NCI-H1694 treated with DMSO at 0.1 percent for 48 hours (cell line): ENCODE data around the gene FBRSL1.
"Not testable (repeated sequence)": the region's sequence is repeated elsewhere in the genome, so short reads cannot be mapped to it uniquely, and the experiment has no call there.

Experiments used
- DNase-seq: peaks from one replicate; lab custom pipeline; 2025; lab: John Stamatoyannopoulos, UW

Gene FBRSL1

DNA sequence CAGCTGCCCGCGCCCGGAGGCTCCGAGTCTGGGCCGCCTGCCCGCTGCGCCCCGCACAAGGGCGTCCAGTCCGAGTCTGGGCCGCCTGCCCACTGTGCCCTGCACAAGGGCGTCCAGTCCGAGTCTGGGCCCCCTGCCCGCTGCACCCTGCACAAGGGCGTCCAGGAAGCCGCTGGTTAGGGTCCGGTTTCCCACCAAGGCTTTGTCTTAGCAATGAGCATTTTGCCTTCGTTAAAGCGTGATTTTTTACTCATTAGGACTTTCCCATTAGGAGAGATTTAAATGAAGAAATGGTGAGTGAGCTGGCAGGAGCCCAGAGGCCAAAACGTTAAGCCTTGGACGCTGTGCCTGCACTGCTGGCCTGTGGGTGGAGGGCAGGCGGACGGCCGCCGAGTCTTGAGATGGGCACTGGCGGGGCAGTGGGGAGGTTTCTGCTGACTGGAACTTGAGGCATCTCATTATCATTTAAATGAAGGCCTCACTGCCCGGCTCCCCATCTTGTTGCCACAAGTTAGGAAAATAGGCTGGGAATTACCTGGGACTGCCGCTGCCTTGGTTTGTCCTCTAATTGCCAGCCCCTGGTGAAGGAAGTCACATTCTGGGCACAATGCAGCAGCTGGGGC lies 36.0 kb downstream of the FBRSL1 start:
- no peak for DNase-seq

DNA sequence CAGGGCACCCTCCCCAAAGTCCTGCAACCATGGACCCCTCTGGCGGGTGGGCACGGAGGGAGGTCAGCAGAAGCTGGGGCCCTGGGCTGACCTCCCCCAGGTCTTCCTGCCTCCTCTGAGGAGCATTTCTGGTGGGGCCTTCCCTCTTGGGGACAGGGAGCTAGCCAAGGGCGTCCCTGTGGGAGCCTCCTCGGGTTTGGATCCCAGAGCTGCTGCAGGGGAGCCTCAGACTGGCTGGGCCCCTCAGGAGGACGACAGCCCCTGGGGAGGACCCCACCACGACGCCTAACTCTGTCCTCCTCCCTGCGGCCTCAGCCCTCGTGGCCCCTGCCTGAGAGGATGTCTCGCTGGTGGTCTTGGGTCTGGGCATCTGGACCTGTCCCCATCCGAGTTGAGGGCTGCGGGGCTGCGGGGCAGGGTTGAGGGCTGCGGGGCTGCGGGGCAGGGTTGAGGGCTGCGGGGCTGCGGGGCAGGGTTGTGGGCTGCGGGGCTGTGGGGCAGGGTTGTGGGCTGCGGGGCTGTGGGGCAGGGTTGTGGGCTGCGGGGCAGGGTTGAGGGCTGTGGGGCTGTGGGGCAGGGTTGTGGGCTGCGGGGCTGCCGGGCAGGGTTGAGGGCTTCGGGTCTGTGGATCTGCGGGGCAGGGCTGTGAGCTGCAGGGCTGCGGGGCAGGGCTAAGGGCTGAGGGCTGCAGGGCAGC lies 37.4 kb downstream of the FBRSL1 start:
- no peak for DNase-seq

DNA sequence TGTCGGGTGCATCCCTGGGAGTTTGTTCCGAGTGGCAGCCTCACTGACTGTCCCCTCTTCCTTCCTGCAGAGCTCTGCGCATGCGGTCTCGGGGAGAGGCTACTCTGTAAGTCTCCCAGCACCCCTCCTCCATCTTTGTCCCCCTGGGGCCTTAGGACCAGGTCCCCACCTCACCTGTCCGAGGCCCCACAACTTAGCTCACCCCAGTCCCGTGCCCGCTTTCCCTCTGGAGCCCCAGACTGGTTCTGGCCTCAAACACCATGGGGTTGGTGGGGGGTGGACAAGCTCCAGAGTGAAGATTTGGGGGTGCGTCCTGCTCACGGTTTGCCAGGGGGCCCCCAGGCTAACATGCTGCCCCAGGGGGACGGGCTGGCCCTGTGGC lies 37.9 kb downstream of the FBRSL1 start:
- no peak for DNase-seq

DNA sequence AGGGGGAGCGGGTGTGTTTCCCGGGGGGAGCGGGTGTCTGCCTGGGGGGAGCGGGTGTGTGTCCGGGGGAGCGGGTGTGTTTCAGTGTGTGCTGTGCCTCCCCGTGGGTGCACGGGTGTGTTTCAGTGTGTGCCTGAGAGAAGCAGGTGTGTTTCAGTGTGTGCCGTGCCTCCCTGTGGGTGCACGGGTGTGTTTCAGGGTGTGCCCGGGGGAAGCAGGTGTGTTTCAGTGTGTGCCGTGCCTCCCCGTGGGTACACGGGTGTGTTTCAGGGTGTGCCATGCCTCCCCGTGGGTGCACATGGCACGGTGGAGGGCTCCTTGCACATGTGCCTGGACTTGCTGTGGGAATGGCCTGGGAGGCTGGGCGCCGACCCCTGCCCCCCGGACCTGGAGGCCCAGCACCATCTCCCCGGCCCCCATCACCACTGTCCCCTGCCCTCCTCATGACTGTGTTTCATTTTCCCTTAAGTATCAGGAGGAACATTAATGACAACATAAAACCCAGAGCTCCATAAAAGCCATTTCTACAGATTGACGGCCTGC lies 38.7 kb downstream of the FBRSL1 start:
- no peak for DNase-seq

DNA sequence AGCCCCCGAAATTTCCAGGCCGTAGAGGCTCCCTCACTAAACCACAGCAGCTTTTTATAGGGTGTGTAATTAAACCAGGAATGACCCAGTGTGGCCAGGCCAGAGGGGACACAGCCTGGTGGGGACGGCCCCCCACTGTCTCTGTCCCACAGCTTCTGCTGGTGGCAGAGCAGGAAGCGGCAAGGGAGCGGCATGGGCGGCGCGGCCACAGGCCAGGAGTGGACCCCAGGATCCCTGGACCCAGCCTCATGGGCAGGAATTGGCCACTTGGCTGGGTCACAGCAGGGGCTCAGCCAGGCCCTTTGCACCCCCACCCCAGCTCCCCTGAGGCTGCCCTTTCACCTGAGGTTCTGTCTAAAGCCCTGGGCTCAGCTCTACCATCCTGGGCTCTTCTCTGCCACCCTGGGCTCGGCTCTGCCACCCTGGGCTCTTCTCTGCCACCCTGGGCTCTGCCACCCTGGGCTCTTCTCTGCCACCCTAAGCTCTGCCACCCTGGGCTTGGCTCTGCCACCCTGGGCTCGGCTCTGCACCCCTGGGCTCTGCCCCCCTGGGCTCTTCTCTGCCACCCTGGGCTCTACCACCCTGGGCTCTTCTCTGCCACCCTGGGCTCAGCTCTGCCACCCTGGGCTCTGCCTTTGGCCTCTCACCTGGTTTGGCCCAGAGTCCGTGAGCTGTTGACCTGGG lies 39.3 kb downstream of the FBRSL1 start:
- DNase-seq, result no peak

DNA sequence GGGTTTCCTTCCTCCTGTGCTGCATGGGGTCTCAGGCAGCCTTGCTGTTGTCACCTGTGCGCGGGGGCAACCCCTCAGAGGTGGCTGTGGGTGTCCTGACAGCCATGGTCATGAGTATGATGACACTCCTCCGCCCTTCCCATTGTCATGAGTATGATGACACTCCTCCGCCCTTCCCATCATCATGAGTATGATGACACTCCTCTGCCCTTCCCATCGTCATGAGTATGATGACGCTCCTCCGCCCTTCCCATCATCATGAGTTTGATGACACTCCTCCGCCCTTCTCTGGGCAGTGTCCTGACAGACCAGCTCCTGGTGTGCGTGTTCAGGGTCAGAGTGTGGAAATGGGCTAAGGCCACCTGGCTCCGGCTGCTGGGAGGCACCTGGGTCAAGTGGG lies 40.0 kb downstream of the FBRSL1 start:
- no peak for DNase-seq

DNA sequence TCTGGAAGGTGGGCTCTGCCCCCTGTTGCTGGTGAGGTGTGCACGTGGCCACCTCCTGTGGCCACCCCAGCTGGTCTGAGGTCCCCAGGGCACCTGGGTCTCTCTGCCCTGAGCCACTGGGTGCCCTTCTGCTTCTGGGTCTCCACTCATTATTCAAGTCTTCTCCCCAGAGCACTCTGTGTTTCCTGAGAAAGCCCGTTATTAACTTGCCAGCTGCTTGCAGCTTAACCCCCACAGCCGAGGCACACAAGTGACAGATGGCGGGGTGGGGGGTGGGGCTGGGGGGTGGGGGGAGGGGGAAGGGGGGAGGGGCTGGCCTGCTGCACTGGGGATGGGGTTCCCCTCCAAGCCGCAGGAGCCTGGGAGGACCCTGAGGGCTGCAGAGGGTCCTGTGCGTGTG lies 40.5 kb downstream of the FBRSL1 start:
- DNase-seq, result no peak

DNA sequence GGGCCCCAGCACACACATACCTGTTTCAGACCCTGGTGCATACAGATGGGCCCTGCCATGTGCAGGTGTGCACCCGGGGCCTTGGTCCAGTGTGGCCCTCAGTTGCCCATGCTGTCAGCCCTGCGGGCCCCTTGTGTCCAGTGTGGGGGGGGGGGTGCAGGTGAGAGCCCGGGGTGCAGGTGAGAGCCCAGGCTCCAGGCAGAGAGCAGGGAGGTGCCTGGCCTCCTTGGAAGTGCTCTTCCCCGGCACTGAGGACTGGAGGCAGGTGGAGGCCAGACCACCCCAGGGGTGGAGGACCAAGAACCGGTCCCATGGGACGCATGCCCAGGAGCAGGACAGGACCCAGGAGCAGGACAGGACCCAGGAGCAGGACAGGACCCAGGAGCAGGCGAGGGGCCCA lies 40.9 kb downstream of the FBRSL1 start:
- no peak for DNase-seq

DNA sequence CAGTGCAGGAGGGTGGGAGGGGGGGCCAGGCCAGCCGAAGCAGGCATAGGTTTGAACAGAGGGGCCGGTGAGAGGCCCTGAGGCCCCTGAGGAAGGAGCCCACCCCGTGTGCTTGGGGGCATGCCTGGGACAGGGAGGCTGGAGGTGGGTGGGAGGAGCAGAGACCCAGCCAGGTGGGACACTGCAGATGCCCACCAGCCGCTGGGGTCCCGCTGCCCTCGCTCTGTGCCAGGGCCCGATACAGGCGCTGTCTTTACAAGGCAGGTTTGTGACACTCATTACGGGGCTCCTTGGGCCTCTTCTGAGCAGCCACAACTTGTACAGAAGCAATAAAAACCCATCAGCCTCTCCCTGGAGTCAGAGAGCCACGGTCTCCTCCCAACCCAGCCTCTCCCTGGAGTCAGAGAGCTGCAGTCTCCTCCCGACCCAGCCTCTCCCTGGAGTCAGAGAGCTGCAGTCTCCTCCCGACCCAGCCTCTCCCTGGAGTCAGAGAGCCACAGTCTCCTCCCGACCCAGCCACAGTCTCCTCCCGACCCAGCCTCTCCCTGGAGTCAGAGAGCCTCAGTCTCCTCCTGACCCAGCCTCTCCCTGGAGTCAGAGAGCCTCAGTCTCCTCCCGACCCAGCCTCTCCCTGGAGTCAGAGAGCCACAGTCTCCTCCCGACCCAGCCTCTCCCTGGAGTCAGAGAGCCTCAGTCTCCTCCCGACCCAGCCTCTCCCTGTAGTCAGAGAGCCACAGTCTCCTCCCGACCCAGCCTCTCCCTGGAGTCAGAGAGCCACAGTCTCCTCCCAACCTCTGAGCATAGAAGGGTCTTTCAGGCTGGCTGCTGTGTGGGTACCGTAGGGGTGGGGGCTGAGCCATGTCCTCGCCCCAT lies 43.0 kb downstream of the FBRSL1 start:
- DNase-seq, result not testable (repeated sequence)

DNA sequence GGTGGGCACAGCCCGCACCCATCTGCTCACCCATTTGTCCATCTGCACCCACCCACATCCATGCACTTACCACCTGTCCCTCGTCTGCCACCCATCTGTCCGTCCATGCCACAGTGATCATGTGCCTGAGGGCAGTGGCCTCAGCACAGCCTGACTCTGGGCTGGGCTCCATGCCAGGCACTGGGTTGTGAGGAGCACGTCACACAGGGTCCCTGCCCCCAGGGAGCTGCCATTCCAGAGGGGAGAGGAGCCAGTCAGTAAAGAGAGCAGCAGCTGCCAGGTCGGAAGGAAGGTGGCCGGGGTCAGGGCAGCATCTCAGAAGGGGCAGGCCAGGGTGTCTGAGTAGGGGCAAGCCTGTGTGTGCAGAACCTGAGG lies 43.6 kb downstream of the FBRSL1 start:
- DNase-seq, result no peak

DNA sequence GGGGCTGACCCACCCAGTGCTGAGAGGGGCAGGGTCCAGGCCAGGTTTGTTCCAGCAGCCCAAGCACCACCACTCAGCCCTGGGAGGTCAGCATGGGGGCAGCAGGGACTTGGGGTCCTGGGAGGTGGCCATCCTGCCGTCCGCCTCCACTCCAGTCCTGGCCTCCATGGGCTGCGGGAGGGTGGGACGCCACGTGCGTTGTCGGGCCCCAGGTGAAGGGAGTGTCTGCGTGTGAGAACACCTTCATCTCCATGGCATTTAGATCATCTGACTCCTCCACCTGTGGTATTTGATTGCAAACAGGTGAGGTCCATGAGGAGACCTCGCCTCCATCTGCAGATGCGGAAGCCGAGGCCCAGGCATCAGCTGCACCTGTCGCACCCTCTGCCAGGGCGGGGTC lies 44.1 kb downstream of the FBRSL1 start:
- no peak for DNase-seq

DNA sequence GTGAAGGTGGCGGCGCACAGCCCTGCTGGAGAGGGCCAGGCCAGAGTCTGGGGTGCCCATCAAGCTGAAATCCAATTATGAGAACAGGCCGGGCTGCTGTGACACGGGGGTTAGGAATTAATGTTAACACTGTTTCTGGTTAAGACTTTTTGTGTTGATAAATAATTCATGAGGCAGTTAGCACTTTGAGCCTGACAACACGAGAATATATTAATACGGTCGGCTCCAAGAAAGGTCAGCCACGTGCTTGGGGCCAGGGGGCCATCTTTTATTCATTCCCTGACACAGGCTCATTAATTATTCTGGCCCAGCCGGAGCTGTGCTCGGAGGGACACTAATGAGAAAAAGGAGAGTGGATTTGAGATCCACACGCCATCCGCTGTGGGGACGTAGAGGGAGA lies 45.1 kb downstream of the FBRSL1 start:
- DNase-seq, result no peak

DNA sequence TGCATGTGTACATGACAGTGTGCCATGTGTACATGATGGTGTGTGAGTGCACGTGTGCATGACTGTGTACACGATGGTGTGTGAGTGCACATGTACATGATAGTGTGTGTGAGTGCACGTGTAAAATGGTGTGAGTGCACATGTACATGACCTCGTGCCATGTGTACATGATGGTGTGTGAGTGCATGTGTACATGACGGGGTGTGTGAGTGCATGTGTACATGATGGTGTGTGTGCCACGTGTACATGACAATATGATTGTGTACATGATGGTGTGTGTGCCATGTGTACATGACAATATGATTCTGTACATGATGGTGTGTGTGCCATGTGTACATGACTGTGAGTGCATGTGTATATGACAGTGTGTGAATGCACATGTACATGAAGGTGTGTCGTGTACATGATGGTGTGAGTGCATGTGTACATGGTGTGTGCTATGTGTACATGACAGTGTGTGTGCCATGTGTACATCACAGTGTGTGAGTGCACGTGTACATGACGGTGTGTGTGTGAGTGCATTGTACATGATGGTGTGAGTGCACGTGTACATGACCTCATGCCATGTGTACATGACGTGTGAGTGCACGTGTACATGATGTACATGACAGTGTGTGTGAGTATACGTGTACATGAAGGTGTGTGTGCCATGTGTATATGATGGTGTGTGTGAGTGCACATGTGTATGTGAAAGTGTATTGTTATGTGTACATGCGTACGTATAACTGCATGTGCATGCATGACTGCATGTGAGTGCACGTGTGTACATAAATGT lies 46.3 kb downstream of the FBRSL1 start:
- no peak for DNase-seq

DNA sequence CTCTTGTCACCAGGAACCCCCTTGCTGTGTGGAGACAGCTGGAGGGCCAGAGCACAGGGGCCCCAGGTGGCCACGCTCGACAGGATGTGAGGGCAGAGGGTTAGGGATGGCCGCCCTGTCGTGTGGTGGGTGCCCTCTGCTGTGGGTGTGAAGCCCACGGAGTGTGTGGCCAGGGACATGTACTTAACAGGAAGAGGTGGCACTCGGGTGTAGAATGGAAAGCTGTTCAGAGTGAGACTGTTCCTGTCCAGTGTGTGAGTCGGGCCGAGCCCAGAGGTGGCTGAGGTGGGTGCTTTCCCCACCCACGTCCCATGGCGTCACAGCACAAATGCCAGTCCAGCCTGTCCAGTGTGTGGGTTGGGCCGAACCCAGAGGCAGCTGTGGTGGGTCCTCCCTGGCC lies 47.1 kb downstream of the FBRSL1 start:
- DNase-seq, result no peak

DNA sequence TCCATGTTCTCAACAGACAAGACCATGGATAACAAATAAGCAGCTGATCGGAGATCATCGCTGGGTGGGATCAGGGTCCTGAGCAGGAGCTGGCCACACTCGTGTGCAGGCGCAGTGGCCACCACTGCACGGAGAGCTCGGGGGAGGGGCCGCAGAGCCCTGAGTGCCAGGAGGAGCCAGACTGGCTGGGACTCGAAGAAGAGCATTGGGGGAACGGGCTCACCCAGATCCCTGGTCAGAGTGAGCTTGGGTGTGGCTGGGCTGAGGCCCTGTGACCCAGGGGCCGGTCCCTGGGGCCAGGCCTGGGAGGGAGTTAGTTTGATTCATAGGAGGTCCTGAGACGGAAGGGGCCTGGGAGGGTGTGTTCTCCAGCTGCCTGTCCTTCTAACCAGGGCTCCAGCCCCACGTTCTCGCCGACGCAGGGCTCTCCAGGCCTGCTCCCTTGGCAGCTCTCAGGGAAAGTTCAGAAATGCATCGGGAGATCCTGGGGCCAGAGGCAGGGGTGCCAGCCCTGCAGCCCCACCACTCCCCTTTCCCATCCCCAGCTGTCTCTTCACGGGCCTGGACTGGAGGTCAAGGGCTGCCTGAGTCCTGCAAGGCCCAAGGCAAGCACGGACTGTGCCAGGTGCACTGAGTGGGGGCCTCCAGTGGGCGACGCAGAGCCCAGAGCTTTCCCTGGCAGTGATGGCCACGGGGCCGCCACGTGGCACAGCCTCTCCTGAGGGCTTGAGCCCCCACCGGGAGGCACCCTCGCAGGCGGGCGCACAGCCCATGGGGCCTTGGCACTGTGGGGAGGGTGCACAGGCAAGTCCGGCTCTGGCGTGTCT lies 48.1 kb downstream of the FBRSL1 start:
- DNase-seq, result no peak

DNA sequence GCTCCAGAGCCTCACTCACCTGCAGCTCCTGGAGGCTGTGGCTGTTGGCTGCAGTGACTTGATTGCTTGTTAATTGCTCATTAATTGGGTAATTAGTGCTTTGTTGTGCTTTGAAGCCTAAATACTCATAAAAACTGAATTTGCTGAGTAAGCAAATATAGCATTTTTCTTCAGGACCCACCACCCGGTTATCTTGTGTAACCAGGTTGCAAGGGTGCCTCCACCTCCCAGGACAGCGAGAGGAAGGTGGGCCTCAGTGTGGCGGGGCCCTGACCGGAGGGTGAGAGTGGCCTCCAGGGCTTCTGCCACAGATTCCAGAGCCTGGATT lies 48.7 kb downstream of the FBRSL1 start:
- DNase-seq, result no peak

DNA sequence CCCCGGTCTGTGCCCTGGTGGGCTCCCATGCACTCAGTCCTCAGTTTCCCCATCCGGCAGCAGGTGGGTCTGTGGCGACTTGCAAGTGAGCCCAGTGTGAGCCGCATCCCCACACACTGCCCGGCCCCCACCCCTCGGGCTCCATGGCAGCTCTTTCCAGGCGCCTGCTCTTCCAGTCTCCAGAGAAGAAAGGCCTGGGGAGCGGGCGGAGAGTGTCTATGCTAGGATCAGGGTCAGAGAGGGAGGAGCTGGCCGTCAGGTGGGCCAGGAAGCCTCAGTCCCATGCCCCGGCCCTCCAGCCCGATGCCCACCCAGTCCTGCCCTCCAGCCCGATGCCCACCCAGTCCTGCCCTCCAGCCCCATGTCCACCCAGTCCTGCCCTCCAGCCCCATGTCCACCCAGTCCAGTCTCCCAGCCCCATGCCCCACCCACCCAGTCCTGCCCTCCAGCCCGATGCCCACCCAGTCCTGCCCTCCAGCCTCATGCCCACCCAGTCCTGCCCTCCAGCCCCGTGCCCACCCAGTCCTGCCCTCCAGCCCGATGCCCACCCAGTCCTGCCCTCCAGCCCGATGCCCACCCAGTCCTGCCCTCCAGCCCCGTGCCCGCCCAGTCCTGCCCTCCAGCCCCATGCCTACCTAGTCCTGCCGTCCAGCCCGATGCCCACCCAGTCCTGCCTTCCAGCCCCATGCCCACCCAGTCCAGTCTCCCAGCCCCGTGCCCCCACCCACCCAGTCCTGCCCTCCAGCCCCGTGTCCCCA lies 49.2 kb downstream of the FBRSL1 start:
- no peak for DNase-seq

DNA sequence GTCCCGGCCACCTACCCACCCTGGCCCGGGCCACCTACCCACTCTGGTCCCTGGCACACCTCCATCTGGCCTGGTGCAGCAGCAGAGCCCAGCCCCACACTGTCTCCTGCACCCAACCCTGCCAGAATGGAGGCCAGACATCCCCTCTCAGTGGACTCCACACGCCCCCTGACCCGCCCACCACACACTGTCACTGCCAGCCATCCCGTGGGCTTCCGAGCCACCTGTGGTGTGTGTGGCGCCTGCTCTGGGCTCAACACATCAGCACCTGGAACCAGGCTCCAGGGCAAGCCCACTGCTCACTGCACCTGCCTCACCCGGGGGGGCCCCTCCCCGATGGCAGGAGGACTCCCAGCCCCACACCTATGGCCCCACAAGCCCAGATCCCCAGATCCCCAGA lies 50.5 kb downstream of the FBRSL1 start:
- no peak for DNase-seq

DNA sequence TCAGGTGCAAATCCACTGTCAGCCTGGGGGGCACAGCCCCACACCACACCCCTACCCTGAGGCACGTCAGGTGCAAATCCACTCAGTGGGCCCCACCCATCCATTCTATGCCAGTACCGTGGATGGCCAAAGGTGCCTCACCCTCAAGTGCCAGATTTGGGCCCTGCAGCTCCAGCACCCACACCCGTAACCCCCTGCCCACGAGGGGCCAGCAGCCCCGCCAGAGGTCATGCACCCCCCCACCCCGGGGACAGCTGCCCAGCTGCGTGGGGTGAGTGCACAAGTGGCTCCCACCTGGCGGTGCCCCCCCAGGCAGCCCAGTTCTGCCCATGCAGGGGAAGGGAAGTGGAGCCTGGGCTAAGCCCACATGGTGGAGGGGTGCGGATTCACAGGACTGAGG lies 51.2 kb downstream of the FBRSL1 start:
- no peak for DNase-seq

DNA sequence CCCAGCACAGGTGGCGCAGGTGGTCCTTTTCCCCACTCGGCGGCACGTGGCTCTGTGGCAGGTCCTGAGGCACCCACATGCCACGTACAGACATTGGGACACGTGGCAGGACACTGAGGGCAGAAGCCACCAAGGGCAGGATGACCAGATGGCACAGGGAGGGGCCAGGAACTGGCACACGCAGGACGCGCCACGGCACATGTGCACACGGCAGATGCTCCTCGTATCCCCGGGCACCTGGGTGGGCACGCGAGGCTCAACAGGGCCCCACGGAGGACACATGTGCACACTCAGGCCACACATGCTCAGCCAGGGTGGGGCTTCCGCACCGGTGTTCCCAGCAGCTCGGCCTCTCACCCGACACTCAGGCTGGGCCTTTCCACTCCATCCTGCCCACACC lies 52.0 kb downstream of the FBRSL1 start:
- no peak for DNase-seq
